Kidney epithelial cell (primary cell): ENCODE measurements around the gene DSCAM. TPM values are rescaled to one million over a fixed set of nuclear protein-coding genes. Genes with fewer than 3 reads are reported as not detected.

Experiments
- DNase-seq: peaks from one replicate; pipeline ENCODE4 v3.0.0-alpha.2; 2010; ENCODE audit warnings: low read depth
- H3K27me3 ChIP-seq: 2 replicates; pipeline ENCODE4 v1.6.0; 2011; ENCODE audit warnings: low read length; ENCODE audit not compliant: control insufficient read depth, insufficient read depth
- H3K36me3 ChIP-seq: 2 replicates; pipeline ENCODE4 v1.5.1; 2011; ENCODE audit warnings: low read length; ENCODE audit not compliant: control insufficient read depth, insufficient read depth
- H3K4me3 ChIP-seq: 2 replicates; pipeline ENCODE4 v1.5.1; 2011; ENCODE audit warnings: low read depth, mild to moderate bottlenecking, control low read depth, low read length
- total RNA-seq: library from RNA; depleted of rRNA; stranded (reverse); fragments of >200 nt; gene quantifications from 2 replicates; pipeline ENCODE4 v1.2.3, GENCODE V29; 2015
- TF ChIP-seq, protein P1 (sequence below): IDR thresholded peaks from 2 replicates; pipeline ENCODE4 v1.5.1; 2011; ENCODE audit warnings: mild to moderate bottlenecking, moderate library complexity, low read length, control low read depth, inconsistent platforms; ENCODE audit not compliant: insufficient read depth, poor library complexity, severe bottlenecking

The DSCAM gene
- total RNA-seq, 1 donor from 2014 or later = 0.21 TPM

DNA sequence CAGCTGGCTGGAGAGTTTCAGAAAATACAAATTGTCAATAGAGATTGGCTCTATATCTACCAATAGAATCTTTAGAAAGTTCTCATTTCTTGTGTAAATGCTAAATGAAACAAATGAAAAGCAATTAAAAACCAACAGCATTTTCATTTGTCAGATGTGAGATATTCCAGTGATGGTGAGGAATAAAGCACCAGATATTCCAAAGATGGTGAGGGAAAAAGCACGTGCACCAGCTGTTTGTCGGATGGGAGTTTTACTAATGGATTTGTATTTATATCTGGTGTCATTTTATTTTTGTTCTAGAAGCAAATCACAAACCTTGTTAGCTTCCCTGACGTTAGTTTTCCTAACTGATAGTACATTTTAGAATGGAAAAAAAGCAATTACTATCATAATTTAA, 790.9 kb downstream of the DSCAM start:
- TF ChIP-seq, protein P1, sequence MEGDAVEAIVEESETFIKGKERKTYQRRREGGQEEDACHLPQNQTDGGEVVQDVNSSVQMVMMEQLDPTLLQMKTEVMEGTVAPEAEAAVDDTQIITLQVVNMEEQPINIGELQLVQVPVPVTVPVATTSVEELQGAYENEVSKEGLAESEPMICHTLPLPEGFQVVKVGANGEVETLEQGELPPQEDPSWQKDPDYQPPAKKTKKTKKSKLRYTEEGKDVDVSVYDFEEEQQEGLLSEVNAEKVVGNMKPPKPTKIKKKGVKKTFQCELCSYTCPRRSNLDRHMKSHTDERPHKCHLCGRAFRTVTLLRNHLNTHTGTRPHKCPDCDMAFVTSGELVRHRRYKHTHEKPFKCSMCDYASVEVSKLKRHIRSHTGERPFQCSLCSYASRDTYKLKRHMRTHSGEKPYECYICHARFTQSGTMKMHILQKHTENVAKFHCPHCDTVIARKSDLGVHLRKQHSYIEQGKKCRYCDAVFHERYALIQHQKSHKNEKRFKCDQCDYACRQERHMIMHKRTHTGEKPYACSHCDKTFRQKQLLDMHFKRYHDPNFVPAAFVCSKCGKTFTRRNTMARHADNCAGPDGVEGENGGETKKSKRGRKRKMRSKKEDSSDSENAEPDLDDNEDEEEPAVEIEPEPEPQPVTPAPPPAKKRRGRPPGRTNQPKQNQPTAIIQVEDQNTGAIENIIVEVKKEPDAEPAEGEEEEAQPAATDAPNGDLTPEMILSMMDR = no peak
- no peak for DNase-seq
- H3K36me3 ChIP-seq = no peaks in the 10 kb centered on the region
- no peaks in the 10 kb centered on the region for H3K27me3 ChIP-seq
- H3K4me3 ChIP-seq = no peak overlapping the region

DNA sequence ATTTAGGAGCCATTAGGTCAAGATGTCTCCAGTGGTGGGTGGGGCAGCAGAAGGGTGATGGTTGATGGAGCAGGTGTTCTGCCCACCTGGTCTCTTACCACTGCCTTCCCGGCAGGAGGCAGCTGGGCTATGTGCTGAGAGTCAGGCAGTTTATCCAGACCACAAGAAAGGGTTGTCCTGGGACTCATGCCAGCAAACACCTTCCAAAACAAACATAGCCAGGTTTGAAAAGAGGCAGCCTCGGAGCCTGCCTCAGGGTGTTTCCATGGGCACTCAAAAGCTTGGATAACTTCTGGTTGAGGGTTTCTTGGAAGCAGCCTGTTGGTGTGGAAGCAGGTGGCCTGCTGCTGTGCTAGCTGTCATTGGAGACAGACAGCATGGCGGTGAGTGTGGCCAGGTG, 792.6 kb downstream of the DSCAM start:
- peak; percentile 10 for DNase-seq
- H3K36me3 ChIP-seq = no peaks in the 10 kb centered on the region
- H3K4me3 ChIP-seq = no peak overlapping the region
- no peaks in the 10 kb centered on the region for H3K27me3 ChIP-seq
- TF ChIP-seq, protein P1 = peak; percentile 2

DNA sequence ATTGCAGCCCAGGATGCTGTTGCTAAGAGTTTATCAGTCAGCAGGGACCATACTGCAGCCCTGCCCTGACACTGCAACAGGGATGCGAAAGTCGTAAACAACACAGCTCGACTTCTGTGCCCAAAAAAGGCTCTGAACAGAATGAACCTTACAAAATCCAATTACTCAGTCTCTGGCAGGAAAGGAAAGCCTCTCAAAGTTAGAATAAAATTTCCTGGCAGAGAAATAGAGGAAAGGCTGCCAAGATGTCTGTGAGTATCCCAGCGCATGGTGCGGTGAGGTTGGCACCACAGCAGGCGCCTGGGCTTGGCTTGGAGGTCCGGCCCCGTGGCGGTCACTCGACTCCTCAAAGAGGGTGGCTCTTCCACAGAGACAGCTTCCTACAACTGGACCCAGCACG, 794.0 kb downstream of the DSCAM start:
- Histone ChIP-seq H3K27me3 (no peaks in the 10 kb centered on the region), H3K4me3 (no peak overlapping the region), H3K36me3 (no peaks in the 10 kb centered on the region)
- DNase-seq = no peak
- TF ChIP-seq, protein P1 = no peak

DNA sequence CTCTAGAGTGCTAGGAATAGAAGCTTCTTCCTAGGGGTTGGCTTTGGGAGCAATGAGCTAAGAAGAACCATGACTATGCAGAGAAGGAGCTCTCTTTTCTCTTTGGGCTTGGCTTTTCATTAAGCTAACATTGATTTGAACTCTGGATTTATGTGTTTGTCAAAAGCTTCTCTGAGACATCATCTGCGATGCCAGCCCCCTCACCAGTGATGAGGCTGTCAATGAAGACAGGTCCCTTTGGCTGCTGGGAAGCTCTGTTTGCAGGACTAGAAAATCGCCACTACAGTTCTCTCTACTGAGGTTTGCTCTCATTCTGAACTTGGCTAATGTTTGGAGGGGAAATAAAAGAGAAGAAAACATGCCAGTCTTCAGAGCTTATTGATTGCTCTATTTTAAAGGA, 794.7 kb downstream of the DSCAM start:
- TF ChIP-seq, protein P1 = no peak
- H3K27me3 ChIP-seq = no peaks in the 10 kb centered on the region
- H3K36me3 ChIP-seq = no peaks in the 10 kb centered on the region

DNA sequence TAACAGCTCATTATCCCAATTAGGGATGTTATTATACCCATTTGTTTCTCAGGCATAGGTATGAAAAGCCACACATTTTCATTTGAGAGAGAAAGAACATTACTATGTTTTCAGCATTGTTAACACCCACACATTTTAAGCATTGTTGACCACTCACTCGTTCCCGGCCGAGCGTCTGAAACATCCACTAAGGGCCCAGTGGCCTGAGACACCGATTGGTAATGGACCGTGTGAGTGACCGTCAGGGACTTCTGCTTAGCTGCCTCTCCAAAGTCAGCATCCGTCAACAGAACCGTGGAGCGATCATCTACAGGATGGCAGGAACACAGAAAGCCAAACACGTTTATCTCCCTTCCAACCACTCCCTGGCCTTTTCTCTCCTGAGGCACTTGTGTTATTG, 795.2 kb downstream of the DSCAM start:
- DNase-seq = no peak
- Histone ChIP-seq H3K27me3 (no peaks in the 10 kb centered on the region), H3K4me3 (no peak overlapping the region), H3K36me3 (no peaks in the 10 kb centered on the region)
- TF ChIP-seq, protein P1 = no peak

More for the DNA sequence above, 794.7 kb downstream of the DSCAM start:
- no peak for DNase-seq
- H3K4me3 ChIP-seq = no peak overlapping the region

DNA sequence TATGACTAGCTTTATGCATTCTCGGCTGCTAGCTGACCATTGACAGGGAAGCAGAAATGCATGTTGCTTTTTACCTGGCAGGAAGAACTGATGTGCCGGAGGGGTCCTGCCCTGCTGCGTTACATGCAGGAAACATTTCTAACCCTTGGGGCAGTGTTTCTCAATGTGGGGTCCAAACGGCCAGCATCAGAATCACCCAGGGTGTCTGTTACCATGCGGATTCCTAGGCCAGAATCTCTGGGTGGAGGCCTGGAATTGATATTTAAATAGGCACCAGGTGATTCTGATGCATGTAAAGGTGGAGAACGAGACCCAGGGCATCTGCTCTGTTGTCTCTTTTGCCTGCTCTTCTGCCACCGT, 797.0 kb downstream of the DSCAM start:
- H3K36me3 ChIP-seq = no peaks in the 10 kb centered on the region
- no peak for DNase-seq
- H3K27me3 ChIP-seq = no peaks in the 10 kb centered on the region
- H3K4me3 ChIP-seq = no peak overlapping the region
- TF ChIP-seq, protein P1 = no peak
